MM.1S (cell line): ENCODE results near the gene CA5A.

ENCODE experiments used
- EZH2 ChIP-seq: fragments of 300-600 bp; sonication (generic); optimal IDR thresholded peaks from 2 replicates; pipeline ENCODE3; 2017; ENCODE audit warnings: low read depth, mild to moderate bottlenecking, antibody characterized with exemption, low read length, mixed read lengths
- EZH2phosphoT487 ChIP-seq: fragments of 300-600 bp; sonication (generic); IDR thresholded peaks from 2 replicates; pipeline ENCODE4 v1.6.1; 2018; ENCODE audit warnings: antibody characterized with exemption, low read length
- TF ChIP-seq, protein P1 (sequence below): fragments of 300-600 bp; sonication (generic); IDR thresholded peaks from 2 replicates; pipeline ENCODE4 v1.5.1; 2016; ENCODE audit warnings: antibody characterized with exemption, low read length, mixed read lengths

DNA sequence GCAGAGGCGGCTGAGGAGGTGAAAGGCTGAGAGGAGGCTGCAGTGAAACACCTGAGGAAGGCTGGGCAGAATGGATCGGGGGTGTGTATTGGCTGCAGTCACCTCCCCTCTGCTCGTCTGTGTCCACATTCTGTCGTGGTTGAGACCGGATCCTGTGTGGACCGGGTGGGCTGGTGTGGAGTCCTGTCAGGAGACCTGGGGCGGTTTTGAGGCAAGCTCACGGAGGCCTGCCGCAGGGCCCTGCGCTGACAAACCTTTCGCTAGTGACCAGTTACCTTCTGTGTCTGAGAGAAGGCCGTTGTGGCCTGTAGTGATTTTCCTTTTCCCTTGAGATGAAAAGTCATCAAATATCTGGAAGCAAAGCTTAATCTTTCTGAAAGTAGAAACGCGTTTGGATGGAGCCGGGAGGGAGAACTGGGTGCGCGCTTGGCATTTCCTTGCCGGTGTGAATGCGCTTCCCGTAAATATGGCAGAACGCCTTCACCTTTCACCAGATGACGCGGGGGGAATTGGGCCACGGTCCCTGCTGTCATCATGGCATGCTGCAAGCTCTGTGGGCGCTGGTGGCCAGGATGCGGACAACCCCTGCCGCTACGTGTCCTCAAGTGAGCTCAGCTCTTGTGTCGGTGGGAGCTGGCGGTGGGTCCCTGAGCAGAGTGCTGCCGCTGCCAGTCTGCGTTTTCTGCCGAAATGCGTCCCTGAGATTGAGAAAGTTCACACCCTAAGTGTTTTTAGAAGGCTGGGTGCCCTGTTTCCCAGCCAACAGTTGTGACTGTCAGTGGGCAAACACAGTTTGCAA, 21.2 kb upstream of the CA5A start:
- TF ChIP-seq, protein P1, sequence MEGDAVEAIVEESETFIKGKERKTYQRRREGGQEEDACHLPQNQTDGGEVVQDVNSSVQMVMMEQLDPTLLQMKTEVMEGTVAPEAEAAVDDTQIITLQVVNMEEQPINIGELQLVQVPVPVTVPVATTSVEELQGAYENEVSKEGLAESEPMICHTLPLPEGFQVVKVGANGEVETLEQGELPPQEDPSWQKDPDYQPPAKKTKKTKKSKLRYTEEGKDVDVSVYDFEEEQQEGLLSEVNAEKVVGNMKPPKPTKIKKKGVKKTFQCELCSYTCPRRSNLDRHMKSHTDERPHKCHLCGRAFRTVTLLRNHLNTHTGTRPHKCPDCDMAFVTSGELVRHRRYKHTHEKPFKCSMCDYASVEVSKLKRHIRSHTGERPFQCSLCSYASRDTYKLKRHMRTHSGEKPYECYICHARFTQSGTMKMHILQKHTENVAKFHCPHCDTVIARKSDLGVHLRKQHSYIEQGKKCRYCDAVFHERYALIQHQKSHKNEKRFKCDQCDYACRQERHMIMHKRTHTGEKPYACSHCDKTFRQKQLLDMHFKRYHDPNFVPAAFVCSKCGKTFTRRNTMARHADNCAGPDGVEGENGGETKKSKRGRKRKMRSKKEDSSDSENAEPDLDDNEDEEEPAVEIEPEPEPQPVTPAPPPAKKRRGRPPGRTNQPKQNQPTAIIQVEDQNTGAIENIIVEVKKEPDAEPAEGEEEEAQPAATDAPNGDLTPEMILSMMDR: no peak
- TF ChIP-seq EZH2phosphoT487 (no peak), EZH2 (no peak)
